ENCODE results near the gene SNAP47. TPM values are rescaled to one million over a fixed set of nuclear protein-coding genes. Genes with fewer than 3 reads are reported as not detected.

SNAP47 gene
- polyA plus RNA-seq, 1 of the 3 experiments (the other 2 are of a cell fraction) = 45.6 TPM

- no peak for TF ChIP-seq JUND (IDR thresholded peaks at IDR 0.05)
- TF ChIP-seq MEF2A (IDR thresholded peaks at IDR 0.05; ENCODE audit: borderline replicate concordance, low read depth) = no peak
- no peak for TF ChIP-seq EP300 (IDR thresholded peaks at IDR 0.05; ENCODE audit: borderline replicate concordance in 1 of 2, low read depth in 1 of 2, low read length in 1 of 2)
- TF ChIP-seq SMC3 (IDR thresholded peaks at IDR 0.05; ENCODE audit: low read depth, low read length) = no peak
- no peak for TF ChIP-seq NRF1 (IDR thresholded peaks at IDR 0.05; ENCODE audit: low read depth, low read length)
- TF ChIP-seq RFX5 (IDR thresholded peaks at IDR 0.05; ENCODE audit: low read length) = no peak
Observed at GRCh38 chr1:227718932-227719331, 16.3 kb upstream of the SNAP47 start (continued).

- Histone ChIP-seq H3K27ac (ENCODE audit: low read depth in 2 of 2, low read length in 1 of 2) (no peak overlapping the region), H3K4me1 (ENCODE audit: control insufficient read depth in 1 of 2, insufficient read depth in 2 of 2, low read depth in 1 of 2, low read length in 1 of 2) (peaks cover 0 to 2% of the 10 kb centered on the region in 2 experiments; a peak in 2 of 4 replicates), H3K9ac (no peak overlapping the region), H3K4me3 (ENCODE audit: low read depth in 2 of 2, low read length in 1 of 2) (no peak overlapping the region), H2AFZ (ENCODE audit: low read depth) (no peak overlapping the region), H3F3A (replicated peaks; ENCODE audit: insufficient read depth) (no peaks in the 10 kb centered on the region), H3K27me3 (ENCODE audit: insufficient read depth) (no peaks in the 10 kb centered on the region), H3K79me2 (ENCODE audit: insufficient read depth) (no peaks in the 10 kb centered on the region), H3K36me3 (replicated peaks in 1 of 2; ENCODE audit: control insufficient read depth in 1 of 2, insufficient read depth in 2 of 2, low read length in 1 of 2) (no peaks in the 10 kb centered on the region), H3K9me3 (no peaks in the 10 kb centered on the region), H3K9me2 (no peaks in the 10 kb centered on the region), H3K4me2 (no peak overlapping the region), H4K20me1 (ENCODE audit: insufficient read depth) (no peaks in the 10 kb centered on the region)
- CTCF ChIA-PET = no interaction called here
- WGBS (ENCODE audit: low lambda C conversion rate) = 25% methylated on average over 1 of the region's 1 CpG
- TF ChIP-seq CTCF (IDR thresholded peaks at IDR 0.05) (no peak), POLR2AphosphoS5 (IDR thresholded peaks at IDR 0.05; ENCODE audit: low read depth, low read length) (no peak), EP300 (IDR thresholded peaks at IDR 0.05; ENCODE audit: borderline replicate concordance in 1 of 2, low read depth in 1 of 2, low read length in 1 of 2) (no peak), GATA2 (CRISPR knock-in tag; IDR thresholded peaks at IDR 0.05) (no peak), CHD2 (IDR thresholded peaks at IDR 0.05; ENCODE audit: low read length, partially characterized antibody) (no peak), USF2 (IDR thresholded peaks at IDR 0.05; ENCODE audit: borderline replicate concordance, low read depth, low read length) (no peak), MAX (IDR thresholded peaks at IDR 0.05; ENCODE audit: low read depth) (no peak), ZBTB33 (IDR thresholded peaks at IDR 0.05; ENCODE audit: borderline replicate concordance, low read depth) (no peak), TCF12 (IDR thresholded peaks at IDR 0.05) (no peak), MXI1 (IDR thresholded peaks at IDR 0.05; ENCODE audit: low read depth, low read length) (no peak), RAD21 (IDR thresholded peaks at IDR 0.05; ENCODE audit: low read length) (no peak), RXRA (IDR thresholded peaks at IDR 0.05; ENCODE audit: borderline replicate concordance, low read depth) (no peak), NRF1 (IDR thresholded peaks at IDR 0.05; ENCODE audit: low read depth, low read length) (no peak)
- POLR2A ChIA-PET = no interaction called here
- DNase-seq = no peak
Observed at GRCh38 chr1:227723474-227723873, 11.8 kb upstream of the SNAP47 start.
